Placental pericyte (primary cell): ENCODE results near the gene CNOT9. TPM values are rescaled to one million over a fixed set of nuclear protein-coding genes. Genes with fewer than 3 reads are reported as not detected.

Experiments
- small RNA-seq: library from RNA; depleted of rRNA; stranded (forward); fragments of <200 nt; gene quantifications from one replicate; pipeline ENCODE3, GENCODE V24; 2012; ENCODE audit warnings: low replicate concordance
- total RNA-seq: library from RNA; depleted of rRNA; stranded (reverse); fragments of >200 nt; gene quantifications from 2 replicates; pipeline ENCODE4 v1.2.3, GENCODE V29; 2012

Gene CNOT9, protein sequence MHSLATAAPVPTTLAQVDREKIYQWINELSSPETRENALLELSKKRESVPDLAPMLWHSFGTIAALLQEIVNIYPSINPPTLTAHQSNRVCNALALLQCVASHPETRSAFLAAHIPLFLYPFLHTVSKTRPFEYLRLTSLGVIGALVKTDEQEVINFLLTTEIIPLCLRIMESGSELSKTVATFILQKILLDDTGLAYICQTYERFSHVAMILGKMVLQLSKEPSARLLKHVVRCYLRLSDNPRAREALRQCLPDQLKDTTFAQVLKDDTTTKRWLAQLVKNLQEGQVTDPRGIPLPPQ
- 65.2 and 86.3 TPM in 2 replicates for total RNA-seq

DNA sequence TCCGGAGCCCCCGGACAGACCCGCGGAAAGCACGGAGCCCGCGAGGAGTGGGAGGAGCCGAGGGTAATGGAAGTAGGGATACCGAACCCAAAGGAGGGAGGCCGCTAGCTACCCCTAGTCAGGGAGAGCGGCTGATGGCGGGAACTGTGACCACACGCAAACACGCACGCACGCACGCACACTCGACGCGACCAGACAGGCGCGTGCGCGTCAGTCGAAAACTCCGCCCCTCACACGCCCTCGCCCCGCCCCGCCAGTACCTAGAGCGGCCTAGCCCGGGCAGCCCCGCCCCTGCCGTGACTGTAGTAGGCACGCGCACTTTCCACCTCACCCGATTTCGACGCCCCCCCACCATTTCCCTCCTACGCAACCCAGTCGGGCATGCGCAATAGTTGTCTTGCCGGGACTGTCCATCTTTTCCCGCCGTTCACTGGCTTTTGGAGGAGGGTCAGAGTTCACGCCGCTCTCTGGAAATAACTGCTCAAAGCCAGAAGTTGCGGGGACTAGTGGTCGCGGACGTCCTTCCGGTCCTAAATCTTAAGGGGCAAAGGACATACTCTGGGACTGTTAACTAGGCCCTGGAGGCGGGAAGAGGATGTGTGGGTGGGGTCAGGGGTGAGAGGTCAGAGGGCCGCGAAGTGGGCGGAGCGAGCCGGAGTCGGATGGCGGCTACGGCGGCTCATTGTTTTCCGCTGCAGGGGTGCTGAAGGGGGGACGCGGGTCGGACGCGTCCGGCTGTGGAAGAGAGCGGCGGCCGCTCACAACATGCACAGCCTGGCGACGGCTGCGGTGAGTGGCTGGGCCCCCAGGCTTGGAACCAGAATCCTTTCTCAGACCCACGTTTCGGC is at the start of gene CNOT9, which contains the start of gene USP37:
Gene CNOT9, plus strand, starts transcription at position 650 of the 848 bp plus-strand sequence. Its CDS starts 116 bp downstream, at position 766.
Gene USP37, minus strand, starts transcription at position 162 of the 848 bp plus-strand sequence. CDS start 9,698 bp downstream, outside the sequence.

GRCh38 chr2:218607436-218608115 is 38.9 kb downstream of the CNOT9 start, which contains the start of gene PLCD4:
Gene PLCD4 (plus strand): TSS chr2:218607899. CDS start chr2:218615740, 7,841 bp downstream.

Small RNA genes within 50 kb of the gene (small RNA-seq; reads per million reads assigned to genes)
- gene RNU6-136P, result not detected

Other genes starting within 250 kb of the CNOT9 start
- not detected in 2 replicates for gene CATIP, start 212.0 kb upstream of the CNOT9 start, total RNA-seq
- under 0.01 and 0.14 TPM in 2 replicates for gene SLC11A1, start 186.6 kb upstream of the CNOT9 start, total RNA-seq
- gene CTDSP1, start 169.0 kb upstream of the CNOT9 start, total RNA-seq, result 77.3 and 101 TPM in 2 replicates
- not detected in 2 replicates for gene VIL1, start 149.7 kb upstream of the CNOT9 start, total RNA-seq
- 9.0 and 14.0 TPM in 2 replicates for gene USP37, start 488 bp upstream of the CNOT9 start, total RNA-seq
- 0.22 and 1.4 TPM in 2 replicates for gene PLCD4, start 39.1 kb downstream of the CNOT9 start, total RNA-seq
- 11.6 and 25.1 TPM in 2 replicates for gene ZNF142, start 90.8 kb downstream of the CNOT9 start, total RNA-seq
- gene BCS1L, start 90.8 kb downstream of the CNOT9 start, total RNA-seq, result 17.9 and 39.8 TPM in 2 replicates
- 36.1 and 54.0 TPM in 2 replicates for gene RNF25, start 103.2 kb downstream of the CNOT9 start, total RNA-seq
- 24.7 and 33.1 TPM in 2 replicates for gene STK36, start 103.2 kb downstream of the CNOT9 start, total RNA-seq
- 19.5 and 25.8 TPM in 2 replicates for gene TTLL4, start 142.0 kb downstream of the CNOT9 start, total RNA-seq
- 4.7 and 23.4 TPM in 2 replicates for gene CYP27A1, start 213.3 kb downstream of the CNOT9 start, total RNA-seq